HG02885 (cell line): ENCODE results near the gene GREM2.

Experiments used
- ATAC-seq: cut with Tn5 transposase; IDR thresholded peaks from one replicate; pipeline ENCODE4 v1.9.1; 2021; ENCODE audit warnings: mild to moderate bottlenecking; ENCODE audit not compliant: unreplicated experiment, poor library complexity

The GREM2 gene

GRCh38 chr1:240611619-240612480 is at the start of gene GREM2:
Gene GREM2 (minus strand): TSS chr1:240612155. CDS start chr1:240493475, 118,680 bp downstream.
- peak; percentile 90 for ATAC-seq

GRCh38 chr1:240658312-240658960 is 46.5 kb upstream of the GREM2 start:
- no peak for ATAC-seq

GRCh38 chr1:240656531-240656930 is 44.6 kb upstream of the GREM2 start:
- ATAC-seq: no peak

- ATAC-seq: no peak
Observed at GRCh38 chr1:240652961-240653409, 41.0 kb upstream of the GREM2 start.

GRCh38 chr1:240652549-240652948 is 40.6 kb upstream of the GREM2 start:
- ATAC-seq: no peak

GRCh38 chr1:240650877-240651276 is 38.9 kb upstream of the GREM2 start:
- ATAC-seq: no peak

- ATAC-seq: no peak
Observed at GRCh38 chr1:240649733-240650721, 38.1 kb upstream of the GREM2 start.

GRCh38 chr1:240646571-240647240 is 34.8 kb upstream of the GREM2 start:
- no peak for ATAC-seq

GRCh38 chr1:240644732-240645131 is 32.8 kb upstream of the GREM2 start:
- no peak for ATAC-seq

- no peak for ATAC-seq
Observed at GRCh38 chr1:240635466-240636256, 23.7 kb upstream of the GREM2 start.

GRCh38 chr1:240630409-240630808 is 18.5 kb upstream of the GREM2 start:
- no peak for ATAC-seq

GRCh38 chr1:240621249-240621648 is 9.3 kb upstream of the GREM2 start:
- ATAC-seq: no peak

- no peak for ATAC-seq
Observed at GRCh38 chr1:240619906-240620621, 8.1 kb upstream of the GREM2 start.

- ATAC-seq: no peak
Observed at GRCh38 chr1:240619357-240619756, 7.4 kb upstream of the GREM2 start.

- no peak for ATAC-seq
Observed at GRCh38 chr1:240618946-240619345, 7.0 kb upstream of the GREM2 start.

GRCh38 chr1:240616018-240616417 is 4.1 kb upstream of the GREM2 start:
- ATAC-seq: no peak

- no peak for ATAC-seq
Observed at GRCh38 chr1:240613356-240614142, 1.6 kb upstream of the GREM2 start.

- ATAC-seq: no peak
Observed at GRCh38 chr1:240612811-240613210, 856 bp upstream of the GREM2 start.
